A549 treated with AZD2906 at 1 μM for 4 hours (cell line): ENCODE results near the gene APOLD1. TPM values are rescaled to one million over a fixed set of nuclear protein-coding genes. Genes with fewer than 3 reads are reported as not detected.

ENCODE experiments used
- total RNA-seq: library from RNA; stranded (reverse); fragments of 200-300 nt; extraction: Qiagen RNA extraction; gene quantifications from 5 replicates; pipeline ENCODE4 v1.2.3, GENCODE V29; 2022

The APOLD1 gene
- 0.21 to 0.58 TPM (median 0.43 TPM) in 5 replicates for total RNA-seq

GRCh38 chr12:12784911-12785814 is at the start of gene APOLD1:
Gene APOLD1 (plus strand): TSS chr12:12785659. CDS start chr12:12785692, 33 bp downstream.

GRCh38 chr12:12813120-12814101 is 28.0 kb downstream of the APOLD1 start, which contains the start of gene DDX47:
Gene DDX47 (plus strand): TSS chr12:12813346. CDS start chr12:12813368, 22 bp downstream.

Other genes starting within 250 kb of the APOLD1 start
- 6.7 to 8.3 TPM (median 7.5 TPM) in 5 replicates for gene DUSP16, start 222.8 kb upstream of the APOLD1 start, total RNA-seq
- 16.6 to 23.0 TPM (median 18.2 TPM) in 5 replicates for gene CREBL2, start 173.8 kb upstream of the APOLD1 start, total RNA-seq
- 0.64 to 1.4 TPM (median 0.91 TPM) in 5 replicates for gene GPR19, start 89.5 kb upstream of the APOLD1 start, total RNA-seq
- 14.4 to 17.1 TPM (median 16.1 TPM) in 5 replicates for gene CDKN1B, start 68.3 kb upstream of the APOLD1 start, total RNA-seq
- gene DDX47, start 27.7 kb downstream of the APOLD1 start, total RNA-seq = 69.3 to 91.3 TPM (median 70.5 TPM) in 5 replicates
- 201 to 268 TPM (median 236 TPM) in 5 replicates for gene GPRC5A, start 105.9 kb downstream of the APOLD1 start, total RNA-seq
- gene GPRC5D, start 166.5 kb downstream of the APOLD1 start, total RNA-seq = 0.40 TPM in 1 of 5 replicates, not detected in the others
- gene HEBP1, start 214.6 kb downstream of the APOLD1 start, total RNA-seq = 50.1 to 57.7 TPM (median 52.2 TPM) in 5 replicates